Measurements from ENCODE around the gene IL22RA1.
A peak's percentile ranks its signal among the peaks of the same experiment; 100 is the strongest.

The IL22RA1 gene

DNA sequence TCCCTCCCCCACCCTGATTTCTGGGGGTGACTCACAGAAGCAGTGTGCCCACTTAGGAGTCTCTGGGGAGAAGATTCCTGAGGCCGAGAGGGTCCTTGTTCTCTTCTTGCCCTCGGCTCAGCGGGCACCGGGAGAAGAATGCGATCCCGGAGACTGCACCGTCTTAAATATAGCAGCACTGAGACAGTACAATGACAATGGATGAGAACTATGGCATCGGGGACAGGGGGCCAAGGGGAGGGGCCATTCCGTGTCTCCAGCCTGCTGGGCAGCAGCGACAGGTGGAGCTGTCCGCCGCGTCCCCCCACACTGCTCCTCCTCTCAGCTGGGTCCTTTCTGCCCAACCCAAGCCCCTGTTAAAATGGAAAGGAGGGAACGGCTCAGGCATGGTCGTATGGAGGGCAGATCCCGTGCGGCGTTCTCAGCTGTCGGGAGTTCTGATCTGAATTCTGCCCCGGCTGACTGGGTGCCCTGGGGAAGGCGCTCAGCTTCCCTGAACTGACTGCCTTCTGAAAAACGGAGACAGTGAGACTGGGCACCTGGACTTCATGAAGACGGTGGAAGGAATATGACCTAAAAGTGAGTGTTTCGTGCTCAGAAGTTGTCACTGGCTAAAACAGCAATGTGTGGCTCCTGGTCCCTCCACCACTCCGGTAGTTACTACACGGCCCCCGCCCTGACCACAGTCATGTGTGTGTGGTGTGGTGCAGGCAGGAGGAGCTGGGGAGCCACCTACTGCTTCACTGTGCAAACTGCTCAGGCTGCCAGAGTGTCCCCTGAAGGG, 30.8 kb downstream of the IL22RA1 start, which contains the start of gene MYOM3:
TSS of gene MYOM3 (minus strand) at position 140 of the 784 bp plus-strand sequence. CDS start 3,499 bp downstream, outside the sequence.
- DNase-seq = peak; percentile 68 to 72

DNA sequence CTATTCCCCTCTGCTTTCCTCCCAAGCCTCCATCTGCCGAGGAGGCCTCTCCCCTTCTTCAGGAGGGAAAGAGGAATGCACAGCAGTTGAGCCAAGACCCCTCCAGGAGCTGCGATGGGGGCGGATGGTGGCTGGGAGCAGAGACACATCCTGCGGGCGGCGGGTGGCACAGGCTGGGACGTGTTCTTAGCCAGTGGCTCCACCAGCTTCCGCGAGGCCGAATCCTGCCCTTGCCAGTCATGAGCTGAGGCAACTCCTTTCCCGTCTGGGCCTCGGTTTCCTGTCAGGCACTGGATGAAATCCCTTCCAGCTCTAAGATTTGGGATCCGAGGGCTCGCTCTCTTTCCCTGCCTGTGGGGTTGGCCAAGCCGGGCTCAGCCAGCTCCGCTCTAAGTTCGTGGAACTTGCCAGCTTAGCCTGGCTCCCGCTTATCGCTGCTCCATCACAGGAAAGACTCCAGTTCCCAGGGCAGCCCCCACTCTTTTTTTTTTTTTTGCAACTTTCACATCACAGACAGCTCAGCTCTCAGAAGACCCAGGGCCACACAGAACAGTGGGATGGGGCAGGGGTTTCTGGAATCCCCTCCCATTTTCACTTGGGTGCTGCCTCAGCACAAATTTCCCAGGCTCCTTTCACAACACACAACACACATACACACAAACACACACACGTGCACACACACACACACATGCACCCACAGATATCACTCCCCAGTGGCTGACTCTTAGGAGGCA, 31.5 kb downstream of the IL22RA1 start:
- DNase-seq = no peak

DNA sequence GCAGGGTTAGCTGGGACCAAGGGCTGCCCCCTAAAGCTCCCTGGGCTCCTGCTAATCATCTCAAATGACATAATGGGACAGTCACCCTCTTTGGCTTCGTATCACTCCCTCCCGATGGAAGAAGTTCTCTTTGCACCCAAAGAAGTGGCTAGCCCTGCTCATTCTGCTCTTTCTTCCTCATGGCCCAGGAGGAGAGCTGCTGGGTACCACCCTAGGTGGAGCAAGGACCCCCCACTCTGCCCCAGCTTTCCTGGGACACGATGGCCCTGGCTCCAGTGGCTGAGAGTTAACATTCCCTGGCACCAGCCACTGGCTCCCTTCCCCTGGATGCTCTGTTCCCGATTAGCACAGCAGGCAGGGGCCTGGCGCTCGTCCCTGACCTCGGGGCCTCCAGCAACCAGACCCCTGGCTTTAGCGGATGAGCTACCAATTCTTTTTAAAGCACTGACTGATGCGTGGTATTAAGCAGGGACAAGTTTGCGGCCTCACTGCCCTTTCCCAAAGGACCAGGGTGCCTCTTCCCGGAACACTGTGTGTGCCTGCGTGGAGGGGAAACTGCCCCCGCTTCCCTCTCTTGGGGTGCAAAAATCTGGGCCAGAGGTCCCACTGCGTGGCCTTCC, 32.2 kb downstream of the IL22RA1 start:
- DNase-seq = no peak

DNA sequence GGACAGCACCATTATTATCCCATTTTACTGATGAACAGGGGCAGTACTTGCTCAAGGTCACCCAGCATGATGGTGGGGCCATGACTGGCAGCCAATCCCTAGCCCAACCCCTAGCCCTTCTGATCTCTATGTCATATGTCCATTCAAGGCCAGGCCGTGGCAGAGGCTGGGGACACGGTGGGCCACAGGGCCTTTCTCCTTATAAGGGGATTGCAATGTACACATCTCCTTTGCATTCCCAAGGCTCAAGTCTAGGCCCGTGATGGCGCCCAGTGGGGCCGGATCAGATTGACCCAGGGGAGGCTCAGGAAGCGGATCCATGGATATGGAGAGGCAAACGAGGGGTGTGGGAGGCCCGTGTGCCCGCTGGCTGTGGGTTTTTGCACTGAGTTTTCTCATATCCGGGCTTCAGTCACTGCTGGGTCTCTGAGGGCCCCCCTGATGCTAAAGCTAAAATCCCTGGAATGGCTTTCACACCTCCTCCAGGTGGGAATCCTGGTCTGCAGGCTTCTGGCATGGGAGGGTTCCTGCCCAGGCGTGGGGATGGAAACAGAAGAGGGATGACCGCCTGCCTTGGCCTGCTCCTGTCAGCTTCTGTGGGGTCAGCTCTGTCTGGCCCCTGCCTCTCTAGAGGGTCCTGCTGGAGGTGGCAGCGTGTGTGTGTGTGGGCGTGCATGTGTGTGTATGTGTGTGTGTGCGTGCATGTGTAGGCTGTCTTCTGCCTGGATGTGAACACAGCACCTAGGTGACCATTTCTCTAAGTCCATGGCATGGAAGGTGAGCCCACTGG, 33.1 kb downstream of the IL22RA1 start:
- no peak for DNase-seq

DNA sequence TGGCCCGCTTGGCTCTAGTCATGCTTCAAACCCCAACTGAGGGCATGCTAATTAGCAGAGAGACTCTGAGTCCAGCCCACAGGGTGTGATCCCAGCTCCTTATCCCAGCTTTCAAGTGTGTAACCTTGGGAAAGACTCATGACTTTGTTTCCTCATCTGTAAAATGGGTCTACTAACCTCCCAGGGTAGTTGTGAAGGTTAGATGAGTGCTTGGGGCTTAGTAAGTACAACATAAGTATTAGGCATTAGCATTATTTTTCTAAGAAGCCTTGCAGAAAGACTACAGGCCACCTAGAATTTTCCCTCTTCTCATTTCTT, 33.8 kb downstream of the IL22RA1 start:
- DNase-seq = no peak

DNA sequence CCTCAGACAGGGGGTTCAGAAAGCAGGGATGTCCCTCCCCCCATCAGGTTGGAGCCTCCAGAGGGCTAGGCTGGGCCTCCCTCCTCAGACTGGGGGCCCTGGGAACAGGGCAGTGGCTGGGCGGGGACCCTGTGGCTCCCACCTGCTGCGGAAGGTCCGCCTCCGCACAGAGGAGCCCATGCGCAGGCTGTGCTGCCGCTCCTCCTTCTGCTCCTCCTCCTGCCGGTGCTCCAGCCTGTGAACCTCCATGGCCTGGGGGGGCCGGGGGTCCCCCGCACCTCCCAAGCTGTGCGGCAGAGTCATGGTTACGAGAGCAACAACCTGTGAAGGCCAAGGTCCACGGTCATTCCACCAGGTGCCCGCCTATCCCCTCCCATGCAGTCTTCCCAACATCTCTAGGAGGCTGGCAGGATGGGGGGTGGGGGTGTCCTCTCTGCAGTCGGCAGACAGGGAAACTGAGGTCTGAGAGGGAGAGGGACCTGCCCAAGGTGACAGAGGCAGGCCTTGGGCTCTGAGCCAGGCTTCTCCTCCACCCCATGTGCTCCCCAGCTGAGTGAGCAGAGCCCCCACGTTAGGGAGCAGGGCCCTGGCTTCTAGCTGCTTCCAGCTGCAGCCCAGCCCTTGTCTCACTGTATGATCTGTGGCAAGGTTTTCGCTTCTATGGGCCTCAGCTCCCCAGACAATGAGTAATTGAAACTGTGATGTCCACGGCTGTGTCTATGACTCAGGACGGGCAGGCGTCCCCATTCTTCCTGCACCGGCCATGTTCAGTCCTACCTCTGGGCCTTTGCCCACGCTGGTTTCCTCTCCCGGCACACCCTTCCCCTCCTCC, 34.4 kb downstream of the IL22RA1 start:
- DNase-seq = peak in 1 of 2 experiments; percentile 35

DNA sequence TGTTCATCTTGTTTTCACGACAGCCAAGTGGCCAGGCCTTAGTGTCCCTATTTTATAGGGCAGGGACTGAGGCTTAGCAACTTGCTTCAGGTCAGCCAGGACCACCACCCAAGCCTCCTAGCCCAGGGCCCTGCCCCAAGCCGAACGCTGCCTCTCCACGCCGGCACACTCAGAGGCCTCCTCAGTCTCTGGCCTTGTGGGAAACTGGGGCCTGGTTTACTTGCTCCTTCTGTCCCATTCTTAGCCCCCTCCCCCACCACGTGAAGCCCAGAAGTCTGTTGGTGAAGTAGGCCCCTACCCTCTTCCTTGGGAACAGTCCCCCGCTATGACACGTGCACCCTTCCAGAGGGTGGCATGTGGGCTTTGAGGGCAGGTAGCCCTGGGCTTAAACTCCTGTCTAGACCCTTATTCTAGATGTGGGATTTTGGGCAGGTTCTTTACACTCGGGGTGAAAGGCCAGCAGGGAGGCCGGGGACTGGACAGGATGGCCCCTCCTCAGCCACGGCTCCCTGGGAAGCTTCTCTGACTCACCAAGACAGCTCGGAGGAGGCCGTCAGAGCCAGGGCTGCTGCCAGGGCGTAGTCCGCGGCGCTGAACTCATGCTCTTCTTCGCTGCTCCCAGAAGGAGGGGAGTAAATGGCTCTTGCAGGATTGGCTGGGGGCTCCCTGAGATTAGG, 35.3 kb downstream of the IL22RA1 start:
- DNase-seq = no peak

DNA sequence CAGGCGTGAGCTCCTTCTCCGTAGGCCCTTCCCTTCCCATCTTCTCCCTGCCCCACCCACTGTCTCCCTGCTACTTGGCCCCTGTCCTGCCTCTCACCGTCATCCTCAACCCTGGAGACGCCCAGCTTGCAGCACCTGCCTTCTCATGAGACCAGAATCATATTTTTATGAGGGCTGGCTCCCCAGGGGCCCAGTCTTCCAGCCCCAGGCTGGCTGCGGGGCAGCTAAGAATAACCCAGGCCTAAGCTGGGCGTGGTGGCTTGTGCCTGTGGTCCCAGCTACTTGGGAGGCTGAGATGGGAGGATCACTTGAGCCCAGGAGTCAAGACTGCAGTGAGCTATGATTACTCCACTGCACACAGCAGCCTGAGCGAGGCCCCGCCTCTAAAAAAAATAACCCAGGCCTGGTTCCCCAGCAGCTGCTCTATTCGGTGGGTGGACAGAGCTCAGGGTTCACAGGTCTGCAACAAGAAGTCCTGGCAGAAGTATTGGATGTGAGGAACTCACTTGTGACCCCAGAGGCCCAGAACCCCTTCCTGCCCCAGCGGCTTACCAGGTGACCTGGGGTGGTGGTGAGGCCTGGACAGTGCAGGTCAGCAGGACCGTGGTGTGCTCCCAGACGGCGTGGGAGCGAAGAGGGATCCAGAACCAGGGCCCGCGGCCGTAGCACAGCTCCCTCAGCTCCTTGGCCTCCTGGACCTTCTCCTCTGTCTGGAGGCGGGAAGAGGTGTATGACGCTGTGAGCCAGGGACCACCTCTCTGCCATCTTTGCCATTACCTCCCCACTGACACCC, 37.4 kb downstream of the IL22RA1 start:
- no peak for DNase-seq

DNA sequence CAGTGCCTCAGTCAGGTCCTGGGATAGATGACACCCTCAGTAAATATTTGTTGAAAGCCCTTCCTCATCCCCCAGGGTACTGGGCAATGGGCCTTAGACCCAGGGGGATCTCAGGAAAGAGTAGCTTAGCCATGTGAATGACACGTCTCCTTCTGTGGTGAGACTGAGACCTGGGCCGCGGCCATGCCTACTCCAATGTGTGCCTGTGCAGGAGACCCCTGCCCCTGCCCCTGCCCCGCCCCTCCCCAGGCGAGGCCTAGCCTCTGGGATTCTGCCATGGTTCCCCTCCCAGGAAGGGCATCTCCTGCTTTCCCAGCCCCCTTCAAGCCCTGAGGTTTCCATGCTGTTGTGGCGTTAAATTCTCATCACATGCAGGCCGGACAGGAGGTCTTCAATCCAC, 38.1 kb downstream of the IL22RA1 start:
- DNase-seq = no peak

DNA sequence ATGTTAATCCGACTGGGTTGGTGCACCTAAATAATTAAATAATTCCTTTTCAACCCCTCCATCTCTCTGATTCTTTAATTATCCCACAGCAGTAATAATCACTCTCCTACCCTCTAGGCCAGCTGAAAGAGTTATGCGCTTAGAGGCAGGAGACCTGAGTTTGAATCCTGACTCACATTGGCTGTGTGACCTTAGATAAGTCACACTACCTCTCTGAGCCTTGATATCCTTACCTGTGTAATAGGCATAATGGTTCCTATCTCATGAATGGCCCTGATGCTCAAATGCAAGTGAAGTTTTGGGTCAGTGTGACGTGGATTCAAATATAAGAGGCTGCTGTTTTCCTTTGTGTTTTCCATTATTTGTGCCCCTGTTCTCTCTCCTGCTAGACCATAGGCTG, 39.1 kb downstream of the IL22RA1 start:
- DNase-seq = no peak

DNA sequence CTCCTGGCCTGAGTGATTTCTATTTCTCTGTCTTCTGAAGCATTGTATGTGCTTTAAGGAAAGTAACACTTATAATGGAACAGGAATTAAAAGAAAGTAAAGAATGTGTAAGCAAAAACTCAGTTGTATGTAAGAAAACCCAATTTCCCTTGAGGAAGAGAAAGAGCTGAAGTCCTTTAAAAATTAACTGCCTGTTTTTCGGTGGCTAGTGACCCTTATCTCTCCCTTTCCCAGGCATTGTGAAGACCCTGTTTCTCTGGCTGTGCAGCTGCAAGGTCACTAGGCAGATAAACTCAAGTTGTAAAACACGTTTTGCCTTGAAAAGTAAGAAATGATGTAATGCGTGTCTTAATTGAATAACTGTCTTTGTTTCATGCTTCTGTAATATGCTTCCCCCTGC, 39.5 kb downstream of the IL22RA1 start:
- DNase-seq = no peak

DNA sequence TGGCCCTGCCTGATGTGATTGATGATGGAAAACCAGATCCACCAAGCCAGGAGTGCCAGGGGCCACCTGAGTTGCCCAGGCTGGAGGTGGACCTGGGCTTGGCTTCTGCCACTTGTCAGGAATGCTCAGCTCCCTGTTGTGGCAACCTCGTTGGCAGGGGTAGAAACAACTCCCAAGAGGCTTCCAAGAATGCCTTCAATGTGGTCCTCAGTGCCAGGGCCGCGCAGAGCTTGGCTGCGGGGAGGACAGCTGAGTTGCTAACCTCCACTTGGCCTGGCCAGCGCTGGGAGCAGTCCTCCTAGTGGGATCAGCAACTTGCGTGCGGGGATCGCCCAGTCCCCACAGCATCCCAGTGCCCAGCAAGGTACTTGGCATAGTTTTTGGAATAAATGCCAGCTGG, 40.0 kb downstream of the IL22RA1 start:
- no peak for DNase-seq

DNA sequence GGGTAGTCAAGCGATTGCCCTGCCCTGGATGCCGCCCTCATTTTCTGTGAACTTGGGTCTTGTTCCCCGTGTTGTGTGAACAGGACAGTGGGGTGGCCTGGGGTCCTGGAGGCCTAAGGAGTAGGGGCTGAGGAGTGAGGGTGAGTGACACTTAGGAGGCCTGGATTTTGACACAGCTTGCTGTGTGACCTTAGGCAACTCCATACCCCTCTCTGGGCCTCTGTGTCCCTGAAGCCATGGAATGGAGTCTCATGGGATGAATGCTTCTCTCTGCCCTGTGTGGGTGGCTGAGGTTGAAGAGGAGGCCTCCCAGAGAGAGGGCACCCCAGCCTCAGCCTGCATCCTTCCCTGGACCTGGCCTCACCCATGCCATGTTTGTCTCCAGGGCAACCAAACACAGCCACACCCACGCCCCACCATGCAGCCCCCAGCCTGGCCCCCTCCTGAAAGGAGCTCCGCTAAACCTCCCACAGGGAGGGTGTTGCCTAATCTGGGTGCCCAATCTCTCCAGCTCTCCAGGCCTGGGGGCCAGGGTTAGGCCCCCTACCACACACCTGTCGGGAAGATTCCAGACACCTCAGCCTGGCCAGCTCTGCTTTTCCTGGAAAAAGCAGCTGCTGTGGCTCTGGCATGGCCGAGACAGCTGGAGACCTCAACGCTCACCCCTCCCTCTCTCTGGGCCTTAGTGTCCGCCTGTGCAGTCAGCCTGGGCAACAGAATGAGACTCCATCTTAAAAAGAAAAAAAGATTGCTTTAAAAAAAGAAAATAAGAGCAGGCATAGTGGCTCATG, 40.9 kb downstream of the IL22RA1 start:
- no peak for DNase-seq

DNA sequence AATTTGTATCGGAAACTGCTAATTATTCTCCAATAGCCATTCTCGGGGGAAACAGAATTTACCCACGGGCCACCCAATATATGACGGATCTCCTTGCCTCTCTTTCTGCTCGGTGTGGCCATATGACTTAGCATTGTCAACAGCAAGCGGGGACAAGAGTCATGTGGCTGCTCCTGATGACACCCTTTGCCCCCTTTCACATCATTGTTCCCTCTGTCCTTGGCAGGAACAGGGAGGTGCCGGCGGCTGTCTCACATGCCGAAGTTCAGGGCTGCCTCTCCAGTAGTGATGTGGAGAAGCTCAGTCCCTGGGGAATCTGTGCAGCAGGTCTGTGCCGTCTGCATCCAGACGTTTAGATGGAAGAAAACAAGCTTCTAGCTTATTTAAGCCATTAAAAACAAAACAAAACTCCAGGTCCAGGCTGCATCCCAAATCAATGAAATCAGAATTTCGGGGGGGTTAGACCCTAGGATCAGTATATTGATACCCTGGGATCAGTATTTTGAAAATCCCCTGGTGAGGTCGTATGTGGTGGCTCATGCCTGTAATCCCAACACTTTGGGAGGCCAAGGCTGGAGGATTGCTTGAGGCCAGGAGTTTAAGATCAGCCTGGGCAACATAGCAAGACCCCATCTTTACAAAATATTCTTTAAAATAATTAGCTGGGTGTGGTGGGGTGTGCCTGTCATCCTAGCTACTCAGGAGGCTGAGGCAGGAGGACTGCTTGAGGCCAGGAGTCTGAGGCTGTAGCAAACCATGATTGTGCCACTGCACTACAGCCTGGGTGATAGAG, 41.8 kb downstream of the IL22RA1 start:
- DNase-seq = no peak

DNA sequence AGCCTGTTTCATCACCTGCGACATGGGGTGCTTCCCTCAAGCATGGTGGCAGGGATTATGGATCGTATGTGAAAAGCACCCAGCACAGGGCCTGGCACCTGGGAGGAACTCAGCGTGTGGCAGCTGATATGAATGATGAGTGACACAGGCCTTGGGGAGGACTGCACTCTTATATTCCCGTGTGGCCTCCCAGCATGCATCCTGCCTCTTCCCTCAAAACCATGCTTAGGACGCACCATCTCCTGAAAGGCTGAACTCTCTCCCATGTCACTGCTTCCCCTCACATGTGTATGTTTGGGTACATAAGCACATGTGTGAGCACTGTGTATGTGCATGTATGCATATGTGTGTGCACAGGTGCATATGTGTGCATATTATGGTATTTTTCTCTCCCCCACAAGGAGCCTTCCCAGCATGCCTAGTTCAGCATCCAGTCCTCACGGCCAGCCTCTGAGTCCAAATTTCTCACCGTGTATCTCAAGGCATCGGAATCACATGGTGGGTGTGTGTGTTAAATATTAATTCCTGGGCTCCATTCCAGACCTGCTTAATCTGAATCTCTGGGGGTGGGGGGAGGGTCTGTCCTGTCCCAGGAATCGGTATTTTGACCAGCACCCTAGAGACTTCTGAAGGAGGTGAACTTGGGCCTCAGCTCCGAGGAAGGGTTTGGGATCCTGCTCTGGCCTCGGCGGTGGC, 43.8 kb downstream of the IL22RA1 start:
- no peak for DNase-seq

DNA sequence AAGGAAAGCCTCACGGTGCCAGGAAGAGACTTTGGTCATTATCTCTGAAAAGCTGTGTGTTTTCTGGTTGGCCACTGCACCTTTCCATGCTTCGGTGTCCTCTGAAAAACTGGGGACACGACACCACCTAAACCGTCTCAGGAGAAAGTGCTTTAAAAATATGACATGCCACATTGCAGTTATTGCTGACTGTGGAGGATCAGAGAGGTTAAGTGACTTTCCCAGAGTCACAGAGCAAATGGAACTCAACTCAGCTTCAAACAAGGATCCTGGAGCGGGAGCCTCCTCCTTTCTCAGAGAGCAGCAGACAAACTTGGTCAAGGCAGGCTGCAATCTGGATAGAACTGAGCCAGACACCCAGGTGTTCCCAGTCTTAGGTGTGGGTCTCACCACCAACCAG, 44.8 kb downstream of the IL22RA1 start:
- no peak for DNase-seq

DNA sequence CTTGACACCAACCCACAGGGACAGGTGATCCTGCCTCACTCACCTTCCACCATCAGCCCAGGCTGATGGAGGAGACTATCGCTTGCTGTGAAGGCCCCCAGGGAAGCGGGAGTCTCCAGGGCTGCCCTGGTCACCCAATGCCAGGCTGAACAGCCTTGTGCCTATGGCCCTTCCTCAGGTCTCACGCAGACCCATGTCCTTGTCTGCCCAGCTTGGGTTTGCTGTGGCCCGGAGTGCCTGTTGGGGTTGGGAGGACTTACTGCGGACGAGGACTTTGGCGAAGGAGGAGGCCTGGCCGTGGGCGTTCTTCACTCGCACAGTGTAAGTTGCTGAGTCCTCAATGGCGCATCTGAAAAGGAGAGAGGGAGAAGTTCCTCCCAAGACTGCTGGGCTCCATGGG, 45.3 kb downstream of the IL22RA1 start:
- DNase-seq = no peak

DNA sequence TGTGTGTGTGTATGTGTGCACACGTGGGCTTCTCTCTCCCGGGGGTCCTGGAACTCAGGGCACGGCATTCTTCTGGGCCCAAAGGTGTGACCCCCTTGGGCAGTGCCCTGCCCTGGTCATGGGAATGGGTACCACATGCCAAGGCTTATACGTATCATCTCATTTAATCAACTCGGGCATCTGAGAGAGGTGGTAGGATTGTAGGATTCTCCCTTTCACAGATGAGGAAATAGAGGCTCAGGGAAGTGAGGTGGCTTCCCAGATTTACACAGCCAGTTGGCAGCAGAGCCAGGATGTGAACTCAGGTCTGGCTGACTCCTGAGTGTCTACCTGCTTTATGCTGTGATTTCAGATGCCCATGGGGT, 46.2 kb downstream of the IL22RA1 start:
- DNase-seq = no peak

Measured in activated T-cell treated with anti-CD3 and anti-CD28 coated beads, Interleukin-2, amount 50 U/mL, for 48 hours (primary cell).